Tibial artery (tissue), 4 donors: ENCODE results near the gene MTHFD1L.
"Not testable (repeated sequence)": the region's sequence is repeated elsewhere in the genome, so short reads cannot be mapped to it uniquely, and the experiment has no call there.

Source experiments
- DNase-seq, 2 donors: peaks; one replicate each; pipeline ENCODE4 v3.0.0-alpha.2; 2019
- H3K27ac ChIP-seq, 2 donors: fragments of 200-600 bp; sonication (generic) in 1 of 2; 1 replicate in 1 of 2; 2 replicates in 1 of 2; pipeline ENCODE4 v1.5.1; 2018 to 2019; ENCODE audit warnings: mild to moderate bottlenecking in 1 of 2
- H3K27me3 ChIP-seq, 2 donors: fragments of 200-600 bp; sonication (generic) in 1 of 2; one replicate each; pipeline versions ENCODE4 v1.5.1 to v1.6.0; 2016 to 2019
- H3K36me3 ChIP-seq, 3 donors: fragments of 200-600 bp; sonication (generic) in 2 of 3; one replicate each; pipeline ENCODE4 v1.5.1; 2016 to 2019; ENCODE audit warnings: mild to moderate bottlenecking in 2 of 3
- H3K4me1 ChIP-seq, 4 donors: fragments of 200-600 bp; sonication (generic) in 2 of 4; 1 replicate in 3 of 4; 2 replicates in 1 of 4; pipeline ENCODE4 v1.5.1; 2016 to 2019
- H3K4me3 ChIP-seq, 2 donors: fragments of 200-600 bp; sonication (generic) in 1 of 2; 1 replicate in 1 of 2; 2 replicates in 1 of 2; pipeline ENCODE4 v1.5.1; 2018 to 2019; ENCODE audit warnings: mild to moderate bottlenecking in 2 of 2
- H3K9me3 ChIP-seq, 3 donors: fragments of 200-600 bp; sonication (generic) in 1 of 3; one replicate each; pipeline ENCODE4 v1.5.1; 2016 to 2019
- CTCF ChIP-seq, 2 experiments: fragments of 200-600 bp in 1 of 2; fragments of 450-650 bp in 1 of 2; IDR thresholded peaks; one replicate each; pipeline ENCODE4 v1.5.1; 2017 to 2019; ENCODE audit warnings: antibody characterized with exemption in 2 of 2, mild to moderate bottlenecking in 1 of 2, moderate library complexity in 1 of 2
- intact Hi-C: fragments of 100-400 bp; cut with DNase I; formaldehyde crosslinking; loops from one replicate; pipeline ENCODE4 v1.15.0; 2023; ENCODE audit warnings: low total_unique reads

Gene MTHFD1L

GRCh38 chr6:151111670-151112069, 246.2 kb downstream of the MTHFD1L start:
- H3K36me3 ChIP-seq, result no peaks in the 10 kb centered on the region
- no peak for DNase-seq
- no peak overlapping the region for H3K27ac ChIP-seq
- no peaks in the 10 kb centered on the region for H3K27me3 ChIP-seq
- H3K4me1 ChIP-seq, result no peaks in the 10 kb centered on the region
- no peak for TF ChIP-seq CTCF (IDR thresholded peaks at IDR 0.05)
- no peaks in the 10 kb centered on the region for H3K9me3 ChIP-seq
- intact Hi-C loops, result no loop called here
- H3K4me3 ChIP-seq, result no peak overlapping the region

- Histone ChIP-seq H3K27me3 (no peaks in the 10 kb centered on the region), H3K4me3 (no peak overlapping the region), H3K9me3 (no peaks in the 10 kb centered on the region), H3K4me1 (no peaks in the 10 kb centered on the region), H3K36me3 (no peaks in the 10 kb centered on the region), H3K27ac (no peak overlapping the region)
- TF ChIP-seq CTCF (IDR thresholded peaks at IDR 0.05), result no peak
- intact Hi-C loops, result no loop called here
- DNase-seq, result no peak
Observed at GRCh38 chr6:151112130-151112529, 246.6 kb downstream of the MTHFD1L start.

- H3K9me3 ChIP-seq, DNase-seq, H3K27me3 ChIP-seq, H3K27ac ChIP-seq, H3K36me3 ChIP-seq, intact Hi-C loops, H3K4me1 ChIP-seq, H3K4me3 ChIP-seq: not testable (repeated sequence)
Observed at GRCh38 chr6:151112884-151113283, 247.4 kb downstream of the MTHFD1L start.

- TF ChIP-seq CTCF (IDR thresholded peaks at IDR 0.05), result no peak
- intact Hi-C loops, result no loop called here
- Histone ChIP-seq H3K9me3 (no peaks in the 10 kb centered on the region), H3K4me1 (no peaks in the 10 kb centered on the region), H3K4me3 (no peak overlapping the region), H3K27ac (no peak overlapping the region), H3K36me3 (no peaks in the 10 kb centered on the region), H3K27me3 (no peaks in the 10 kb centered on the region)
- no peak for DNase-seq
Observed at GRCh38 chr6:151113641-151114040, 248.1 kb downstream of the MTHFD1L start.

- Histone ChIP-seq H3K27ac (no peak overlapping the region), H3K4me3 (no peak overlapping the region), H3K9me3 (no peaks in the 10 kb centered on the region), H3K36me3 (no peaks in the 10 kb centered on the region), H3K27me3 (no peaks in the 10 kb centered on the region), H3K4me1 (peaks cover 0 to 5% (median 0%) of the 10 kb centered on the region in 4 donors)
- TF ChIP-seq CTCF (IDR thresholded peaks at IDR 0.05), result no peak
- intact Hi-C loops, result no loop called here
- no peak for DNase-seq
Observed at GRCh38 chr6:151118461-151119123, 253.1 kb downstream of the MTHFD1L start.

GRCh38 chr6:151119823-151120524, 254.5 kb downstream of the MTHFD1L start:
- no peaks in the 10 kb centered on the region for H3K27me3 ChIP-seq
- no peak overlapping the region for H3K4me3 ChIP-seq
- H3K36me3 ChIP-seq, result no peaks in the 10 kb centered on the region
- no peak for TF ChIP-seq CTCF (IDR thresholded peaks at IDR 0.05)
- intact Hi-C loops, result loop anchor here (10.0 kb wide), 1 partner anchor 95 kb away; no protein-coding TSS in a partner anchor
- no peaks in the 10 kb centered on the region for H3K9me3 ChIP-seq
- DNase-seq, result no peak
- no peak overlapping the region for H3K27ac ChIP-seq
- H3K4me1 ChIP-seq, result peaks cover 0 to 5% (median 0%) of the 10 kb centered on the region in 4 donors
